Measurements from ENCODE around the gene C9orf78.

Gene C9orf78

DNA sequence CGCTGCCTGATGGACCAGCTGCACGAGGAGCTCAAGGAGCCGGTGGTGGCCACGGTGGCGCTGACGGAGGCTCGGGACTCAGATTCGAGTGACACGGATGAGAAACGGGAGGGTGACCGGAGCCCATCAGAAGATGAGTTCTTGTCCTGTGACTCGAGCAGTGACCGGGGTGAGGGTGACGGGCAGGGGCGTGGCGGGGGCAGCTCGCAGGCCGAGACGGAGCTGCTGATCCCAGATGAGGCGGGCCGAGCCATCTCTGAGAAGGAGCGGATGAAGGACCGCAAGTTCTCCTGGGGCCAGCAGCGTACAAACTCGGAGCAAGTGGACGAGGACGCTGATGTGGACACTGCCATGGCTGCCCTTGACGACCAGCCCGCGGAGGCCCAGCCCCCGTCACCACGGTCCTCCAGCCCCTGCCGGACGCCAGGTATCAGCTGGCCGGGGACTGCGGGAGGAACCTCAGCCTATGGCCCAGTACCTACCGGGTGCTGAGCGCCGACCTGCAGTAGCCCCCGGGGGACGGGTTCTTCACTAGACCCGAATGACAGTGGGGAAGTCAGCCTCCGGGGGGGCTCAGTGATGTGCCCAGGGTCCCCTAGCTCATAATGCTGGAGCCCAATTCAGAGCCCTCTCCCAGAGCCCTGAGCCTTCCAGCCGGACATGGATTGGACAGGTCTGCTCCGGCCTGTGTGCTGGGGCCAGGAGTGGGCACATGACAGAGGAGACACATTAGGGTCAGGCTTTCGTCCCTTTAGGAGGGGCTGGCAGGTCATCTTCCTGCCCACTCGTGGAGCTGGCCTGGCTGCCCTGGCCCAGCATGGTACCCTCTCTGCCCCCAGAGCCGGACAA lies 33.2 kb upstream of the C9orf78 start:
- DNase-seq (ENCODE audit: low read depth), result no peak

- no peak for DNase-seq (ENCODE audit: low read depth)
These were observed 32.3 kb upstream of the C9orf78 start for GRCh38 chr9:129867136-129868022.

- DNase-seq (ENCODE audit: low read depth), result no peak
These were observed 31.5 kb upstream of the C9orf78 start for GRCh38 chr9:129866394-129867135.

DNA sequence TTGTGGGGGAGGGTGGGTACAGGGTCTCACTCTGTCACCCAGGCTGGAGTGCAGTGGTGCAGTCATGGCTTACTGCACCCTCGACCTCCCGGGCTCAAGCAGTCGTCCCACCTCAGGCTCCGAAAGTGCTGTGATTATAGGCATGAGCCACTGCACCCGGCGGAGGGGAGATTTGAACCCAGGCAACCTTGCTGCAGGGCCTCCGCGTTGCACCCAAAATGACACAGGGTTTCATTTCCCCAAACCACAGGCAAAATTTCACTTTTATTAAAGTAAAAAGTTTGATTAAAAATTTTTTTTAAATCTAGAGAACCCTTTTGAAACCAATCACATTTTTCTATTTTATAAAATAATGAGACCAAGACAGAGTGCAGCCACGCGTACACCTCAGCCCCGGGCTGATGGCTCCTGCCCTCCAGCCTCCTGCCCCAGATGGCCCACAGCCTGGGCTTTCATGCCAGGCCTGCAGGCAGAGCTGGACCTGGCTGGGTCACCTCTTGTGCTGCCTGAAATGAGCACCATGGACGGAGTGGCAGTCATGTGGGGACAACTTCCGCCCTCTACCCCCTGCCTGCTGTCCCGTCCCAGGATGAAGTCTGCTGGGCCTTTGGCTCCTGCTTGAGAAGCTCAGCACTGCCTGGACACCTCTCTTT lies 30.7 kb upstream of the C9orf78 start:
- no peak for DNase-seq (ENCODE audit: low read depth)

- no peak for DNase-seq (ENCODE audit: low read depth)
These were observed 30.0 kb upstream of the C9orf78 start for GRCh38 chr9:129864991-129865647.

DNA sequence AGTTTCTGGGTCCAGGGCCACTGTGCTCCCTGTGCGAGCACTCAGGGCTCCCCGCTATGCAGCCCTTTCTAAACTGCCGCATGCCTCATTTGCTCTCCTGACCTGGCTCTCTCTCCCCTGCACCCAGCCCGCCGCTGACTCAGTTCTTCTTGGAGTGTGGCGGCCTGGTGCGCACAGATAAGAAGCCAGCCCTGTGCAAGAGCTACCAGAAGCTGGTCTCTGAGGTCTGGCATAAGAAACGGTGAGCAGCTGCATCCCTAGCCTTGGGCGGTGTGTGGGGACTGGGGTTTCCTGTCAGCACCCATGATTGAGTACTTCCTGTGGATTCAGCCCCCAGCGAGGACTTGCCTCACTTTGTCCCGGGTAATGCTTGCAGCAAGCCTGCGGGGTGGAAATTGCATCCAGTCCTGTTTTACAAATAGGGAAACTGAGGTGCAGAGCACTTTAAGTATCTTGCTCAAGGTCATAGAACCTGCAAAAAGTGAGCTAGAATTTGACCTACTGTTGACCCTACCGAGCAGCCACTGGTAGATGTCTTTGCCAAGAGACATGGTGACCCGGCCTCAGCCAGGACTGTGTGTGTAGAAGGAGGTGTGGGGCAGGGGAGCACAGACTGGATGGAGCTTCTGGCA lies 28.1 kb upstream of the C9orf78 start:
- DNase-seq (ENCODE audit: low read depth), result no peak

- DNase-seq (ENCODE audit: low read depth), result no peak
These were observed 26.4 kb upstream of the C9orf78 start for GRCh38 chr9:129861447-129861827.

- DNase-seq (ENCODE audit: low read depth), result no peak
These were observed 25.8 kb upstream of the C9orf78 start for GRCh38 chr9:129860653-129861446.

DNA sequence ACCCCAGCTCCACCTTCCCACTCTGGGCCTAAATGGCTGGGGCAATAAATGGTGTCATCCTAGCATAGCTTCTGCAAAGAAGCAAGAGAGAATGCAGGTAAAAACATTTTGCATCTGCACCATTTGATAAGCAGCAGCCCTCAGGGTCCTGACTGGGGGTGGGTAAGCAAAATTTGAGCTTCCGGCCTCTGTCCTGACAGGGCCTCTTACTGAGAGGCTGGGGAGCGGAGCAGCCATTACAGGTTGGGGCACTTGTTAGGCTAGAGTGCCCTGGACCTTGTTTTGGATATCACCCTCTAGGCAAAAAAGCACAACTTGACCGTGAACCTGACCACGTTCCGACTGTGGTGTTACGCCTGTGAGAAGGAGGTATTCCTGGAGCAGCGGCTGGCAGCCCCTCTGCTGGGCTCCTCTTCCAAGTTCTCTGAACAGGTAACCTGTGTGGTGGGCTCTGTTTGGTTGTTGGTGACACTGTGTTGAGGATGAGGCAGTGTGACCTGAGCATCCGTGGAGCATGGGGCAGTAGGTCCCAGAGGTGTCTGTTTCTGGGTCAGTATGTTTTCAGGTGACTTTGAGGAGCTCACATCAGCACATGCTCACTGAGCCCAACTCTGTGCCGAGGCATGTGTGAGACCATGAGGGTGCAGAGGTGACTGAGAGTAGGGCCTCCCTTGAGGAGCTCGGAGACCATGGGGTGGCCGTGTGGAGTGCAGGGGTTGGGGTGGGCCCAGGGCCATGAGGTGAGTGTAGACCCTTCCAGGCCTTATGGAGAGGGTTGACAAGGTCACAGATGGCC lies 23.3 kb upstream of the C9orf78 start:
- DNase-seq (ENCODE audit: low read depth), result no peak

DNA sequence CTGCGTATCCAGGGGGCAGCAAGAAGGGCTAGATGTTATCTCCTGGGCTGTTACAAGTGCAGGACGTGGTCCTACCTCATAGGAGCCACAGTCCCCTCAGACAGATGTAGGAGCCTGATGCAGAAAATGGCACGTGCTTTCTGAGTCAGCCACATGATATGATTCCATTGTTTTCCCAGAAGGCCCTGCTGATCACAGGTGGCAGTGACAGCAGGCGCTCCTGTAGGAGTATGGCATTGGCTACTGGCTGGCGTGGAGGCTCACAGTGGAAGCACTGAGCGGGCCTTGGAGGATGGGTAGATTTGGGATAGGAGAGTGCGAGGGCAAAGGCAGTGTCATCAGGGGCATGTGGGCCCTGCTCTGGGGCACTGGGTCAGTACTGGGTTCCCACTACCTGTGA lies 22.1 kb upstream of the C9orf78 start:
- DNase-seq (ENCODE audit: low read depth), result no peak

- DNase-seq (ENCODE audit: low read depth), result no peak
These were observed 19.6 kb upstream of the C9orf78 start for GRCh38 chr9:129854588-129855110.

GRCh38 chr9:129853614-129854013 lies 18.5 kb upstream of the C9orf78 start:
- DNase-seq (ENCODE audit: low read depth), result no peak

DNA sequence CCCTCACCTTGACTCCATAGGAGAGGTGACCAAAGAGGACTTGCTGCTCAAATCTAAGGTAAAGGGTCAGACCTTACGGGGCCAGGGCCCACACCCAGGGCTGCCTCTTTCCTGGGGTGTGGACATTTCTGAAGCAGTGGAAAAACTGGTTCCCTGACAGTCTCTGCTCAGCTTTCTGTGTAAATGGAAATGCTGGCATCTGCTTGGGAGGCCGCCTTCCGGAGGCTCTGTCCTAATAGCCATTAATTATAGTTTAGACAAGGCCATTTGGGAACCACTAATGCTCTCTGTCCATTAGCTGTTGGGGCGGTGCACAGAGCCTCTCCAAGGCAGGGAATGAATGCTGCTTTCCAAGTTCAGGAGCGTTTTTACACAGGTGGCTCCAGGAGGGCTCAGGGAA lies 17.5 kb upstream of the C9orf78 start:
- no peak for DNase-seq (ENCODE audit: low read depth)

DNA sequence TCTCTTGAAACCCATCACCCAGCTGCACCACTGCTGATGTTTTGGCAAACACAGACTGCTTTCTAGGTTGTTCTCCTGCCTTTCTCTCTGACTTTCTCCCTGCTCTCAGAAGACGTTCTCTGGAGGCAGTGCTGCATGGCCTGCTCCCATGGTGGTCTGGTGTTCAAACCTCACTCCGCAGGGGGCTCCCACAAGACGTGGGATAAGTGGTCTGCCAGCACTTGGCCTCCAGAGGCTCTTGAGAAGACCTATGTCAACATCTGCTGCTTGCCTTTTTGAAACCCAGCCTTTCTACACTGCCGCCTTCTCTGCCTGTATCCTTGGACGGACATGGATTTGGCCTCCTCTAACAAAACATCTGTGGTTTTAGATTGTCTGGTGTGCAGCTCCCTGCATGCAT lies 16.7 kb upstream of the C9orf78 start:
- DNase-seq (ENCODE audit: low read depth), result no peak

DNA sequence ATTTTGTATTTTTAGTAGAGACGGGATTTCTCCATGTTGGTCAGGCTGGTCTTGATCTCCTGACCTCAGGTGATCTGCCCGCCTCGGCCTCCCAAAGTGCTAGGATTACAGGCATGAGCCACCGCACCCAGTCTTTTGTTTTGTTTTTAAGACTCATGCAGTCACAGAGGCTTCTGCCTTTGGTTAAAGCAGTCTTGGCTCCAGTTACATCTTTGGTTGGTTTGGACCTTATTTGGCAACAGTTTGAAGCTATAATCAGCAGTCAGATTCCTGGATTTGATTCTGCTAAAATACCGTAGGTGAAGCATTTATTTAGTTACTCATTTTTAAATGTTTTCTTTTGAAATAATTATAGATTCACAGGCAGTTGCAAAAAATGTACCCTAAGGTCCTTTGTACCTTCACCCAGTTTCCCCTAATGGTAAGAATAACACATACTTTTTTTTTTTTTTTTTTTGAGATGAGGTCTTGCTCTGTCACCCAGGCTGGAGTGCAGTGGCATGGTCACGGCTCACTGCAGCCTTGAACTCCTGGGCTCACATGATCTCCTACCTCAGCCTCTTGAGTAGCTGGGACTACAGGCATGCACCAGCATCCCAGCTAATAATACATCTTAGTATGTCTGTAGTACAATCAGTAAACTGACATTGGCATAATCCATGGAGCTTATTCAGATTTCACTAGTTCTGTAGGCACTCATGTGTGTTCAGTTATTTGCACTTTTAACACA lies 15.9 kb upstream of the C9orf78 start:
- DNase-seq (ENCODE audit: low read depth), result no peak

DNA sequence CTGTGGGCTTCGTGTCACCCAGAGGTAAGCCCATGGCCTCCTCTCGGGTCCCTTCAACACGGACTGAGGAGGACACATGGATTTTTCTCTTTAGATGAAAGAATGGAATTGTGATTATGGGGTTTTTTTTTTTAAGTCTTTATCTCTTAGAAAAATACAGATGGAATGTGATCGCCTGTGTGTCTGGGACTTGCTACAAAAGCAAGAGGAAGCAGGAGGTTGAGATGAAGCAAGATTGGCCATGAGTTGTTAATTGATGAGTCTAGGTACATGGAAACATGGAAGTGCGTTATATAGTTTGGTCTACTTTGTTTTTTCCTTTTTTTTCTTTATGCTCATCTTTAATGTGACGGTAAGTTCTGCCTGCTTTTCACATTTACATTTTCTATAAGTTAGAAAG lies 14.8 kb upstream of the C9orf78 start:
- DNase-seq (ENCODE audit: low read depth), result no peak

- no peak for DNase-seq (ENCODE audit: low read depth)
These were observed 13.8 kb upstream of the C9orf78 start for GRCh38 chr9:129848712-129849441.

DNA sequence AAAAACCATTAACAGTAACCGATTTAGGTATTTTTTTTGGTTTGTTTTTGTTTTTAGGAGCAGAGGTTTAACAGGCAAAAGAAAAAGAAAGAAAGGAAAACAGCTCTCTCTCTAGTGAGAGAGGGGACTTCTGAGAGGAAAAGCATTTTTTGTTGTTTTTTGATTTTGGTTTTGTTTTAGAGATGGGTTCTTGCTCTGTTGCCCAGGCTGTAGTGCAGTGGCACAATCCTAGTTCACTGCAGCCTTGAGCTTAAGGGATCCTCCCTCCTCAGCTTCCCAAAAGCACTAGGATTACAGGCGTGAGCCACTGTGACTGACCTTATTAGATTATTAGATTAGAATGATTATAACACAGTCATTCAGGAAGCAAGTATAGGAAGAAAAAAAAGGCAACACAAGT lies 10.3 kb upstream of the C9orf78 start:
- no peak for DNase-seq (ENCODE audit: low read depth)

Measured in stromal cell of bone marrow (primary cell).